Ecto neural progenitor cell (in vitro differentiated cells): ENCODE data around the gene HDAC4.

Experiments used
- DNase-seq: peaks from one replicate; pipeline ENCODE4 v3.0.0-alpha.2; 2018; ENCODE audit warnings: low spot score

HDAC4 gene

DNA sequence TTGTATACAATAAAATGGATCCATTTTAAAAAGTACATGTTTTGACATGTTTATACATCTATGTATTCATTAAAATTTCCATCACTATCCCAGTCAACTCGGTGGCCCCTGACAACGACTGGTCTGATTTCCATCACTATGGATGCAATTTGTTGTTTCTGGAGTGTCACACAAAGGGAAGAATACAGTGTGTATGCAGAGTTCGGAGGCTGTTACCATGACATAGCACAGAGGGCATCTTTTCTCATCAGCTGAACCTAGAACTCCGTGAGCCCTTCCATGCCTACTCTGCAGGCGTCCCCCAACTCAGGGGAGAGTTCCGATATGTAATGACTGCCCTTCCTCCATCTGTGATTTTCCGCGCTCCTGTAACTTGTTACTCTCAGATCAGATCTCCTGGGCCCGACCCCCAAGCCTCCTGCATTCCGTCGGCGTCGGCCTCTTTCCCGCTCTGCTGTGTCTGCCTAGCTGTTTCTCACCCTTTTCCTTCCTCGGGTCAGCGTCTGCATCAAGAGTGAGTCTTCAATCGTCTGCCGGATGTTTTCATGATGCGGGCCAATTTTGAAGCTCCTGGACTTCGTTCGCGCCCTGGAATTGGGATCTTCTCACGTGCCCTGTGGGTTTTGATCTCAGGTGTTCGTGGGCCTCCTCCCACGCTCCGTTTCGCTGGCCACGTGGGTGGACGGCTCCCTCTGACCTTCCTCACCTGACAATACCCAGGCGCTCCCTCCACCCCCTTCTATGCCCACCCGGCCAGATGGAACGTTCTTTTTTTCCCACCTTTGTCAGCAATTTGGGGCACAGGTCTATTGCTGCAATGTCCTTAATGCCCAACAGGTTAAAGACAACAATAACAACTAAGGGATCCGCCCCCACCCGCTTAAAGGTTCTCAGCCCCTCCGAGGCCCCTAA is 391.9 kb downstream of the HDAC4 start:
- no peak for DNase-seq

DNA sequence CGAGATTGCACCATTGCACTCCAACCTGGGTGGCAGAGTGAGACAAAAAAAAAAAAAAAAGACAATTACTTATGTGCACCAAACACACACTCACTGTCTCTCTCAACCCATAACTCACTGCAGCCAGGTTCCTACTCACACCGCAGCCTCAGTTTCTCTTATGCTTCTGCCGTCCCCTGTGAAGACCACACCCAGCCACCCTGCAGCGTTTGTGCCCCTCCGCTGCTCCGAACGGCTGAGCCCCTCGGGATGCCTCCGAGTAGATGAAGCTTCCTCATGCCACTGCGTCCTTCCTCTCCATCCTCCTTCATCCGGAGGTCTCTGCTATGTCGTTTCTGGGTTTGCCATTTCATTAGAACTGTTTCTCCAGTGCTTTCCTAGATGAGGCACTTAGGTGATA is 392.8 kb downstream of the HDAC4 start:
- DNase-seq = no peak

DNA sequence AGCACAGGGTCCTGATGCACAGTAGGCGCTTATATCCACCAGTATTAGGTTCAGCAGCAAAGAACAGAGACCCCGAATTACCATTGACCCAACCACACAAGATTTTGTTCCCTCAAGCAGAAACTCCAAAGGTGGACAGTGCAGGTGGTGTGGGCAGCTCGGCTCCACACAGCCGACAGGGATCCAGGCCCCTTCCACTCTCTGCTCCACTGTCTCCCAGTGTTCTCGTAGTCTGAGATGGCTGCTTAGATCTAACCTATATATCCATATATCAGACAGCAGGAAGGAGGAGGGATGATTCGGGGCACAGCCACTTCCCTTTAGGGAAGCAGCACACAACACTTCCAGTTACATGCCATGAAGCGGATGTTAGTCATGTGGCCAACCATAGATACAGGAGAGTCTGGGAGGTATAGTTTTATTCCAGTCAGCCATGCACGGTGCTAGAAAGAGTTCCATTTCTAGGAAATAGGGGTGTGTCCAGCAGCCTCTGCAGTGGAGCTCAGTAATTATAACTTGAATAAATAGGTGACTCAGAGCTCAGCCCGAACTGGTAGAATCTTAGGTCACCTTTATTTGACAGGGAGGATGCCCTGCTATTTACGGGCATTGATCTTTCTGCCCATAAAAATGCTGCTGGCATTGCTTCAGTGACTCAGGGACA is 394.1 kb downstream of the HDAC4 start:
- no peak for DNase-seq

DNA sequence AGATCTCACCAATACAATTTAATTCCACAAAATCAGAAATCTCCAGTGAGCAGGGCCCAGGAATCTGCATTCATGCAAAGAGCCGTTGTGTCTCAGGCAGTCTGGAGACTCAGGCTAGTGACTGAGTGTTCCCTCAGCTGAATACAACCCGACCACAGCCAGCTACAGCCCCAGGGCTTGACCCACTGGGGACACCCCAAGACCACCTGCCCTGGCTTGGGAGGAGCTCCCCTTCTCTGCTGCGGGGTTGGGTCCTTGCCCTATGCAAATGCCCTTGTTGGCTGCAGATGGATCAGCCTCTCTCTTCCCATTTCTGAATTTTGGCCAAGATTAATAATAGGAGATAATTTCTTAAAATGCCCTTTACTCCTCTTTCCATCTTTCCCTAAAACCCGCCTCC is 395.2 kb downstream of the HDAC4 start:
- no peak for DNase-seq

DNA sequence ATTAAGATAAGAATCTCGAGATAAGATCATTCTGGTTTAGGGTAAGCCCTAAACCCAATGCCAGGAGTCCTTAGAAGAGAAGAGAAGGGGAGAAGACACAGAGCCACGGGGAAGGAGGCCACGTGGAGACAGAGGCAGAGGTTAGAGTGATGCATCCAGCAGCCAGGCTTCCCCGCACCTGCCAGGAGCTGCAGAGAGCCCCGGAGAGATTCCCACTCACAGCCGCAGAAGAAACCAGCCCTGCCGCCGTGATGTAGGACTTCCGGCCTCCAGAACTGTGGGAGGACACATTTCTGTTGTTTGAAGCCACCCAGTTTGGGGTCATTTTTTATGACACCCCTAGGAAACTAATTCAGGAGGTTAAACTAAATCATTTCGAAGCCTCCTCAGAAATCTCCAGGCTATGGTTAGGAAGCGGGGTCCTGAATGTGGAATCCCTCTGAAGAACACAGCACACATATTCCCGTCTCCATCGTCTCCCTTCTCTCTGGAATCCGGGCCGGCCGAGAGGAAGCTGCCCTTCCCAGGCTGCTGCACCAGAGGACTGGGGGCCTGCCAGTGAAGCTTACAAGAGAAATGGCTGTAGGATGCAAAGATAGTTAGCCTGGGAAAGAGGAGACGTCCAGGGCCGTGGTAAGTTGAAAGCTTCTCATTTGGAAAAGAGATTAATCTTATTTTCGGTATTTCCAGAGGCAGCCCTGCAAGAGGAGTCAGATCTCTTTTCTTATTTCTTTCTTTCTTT is 396.4 kb downstream of the HDAC4 start:
- no peak for DNase-seq

- no peak for DNase-seq
Measured at GRCh38 chr2:239003624-239004273, 397.1 kb downstream of the HDAC4 start.

- no peak for DNase-seq
Measured at GRCh38 chr2:239002954-239003623, 397.7 kb downstream of the HDAC4 start.

DNA sequence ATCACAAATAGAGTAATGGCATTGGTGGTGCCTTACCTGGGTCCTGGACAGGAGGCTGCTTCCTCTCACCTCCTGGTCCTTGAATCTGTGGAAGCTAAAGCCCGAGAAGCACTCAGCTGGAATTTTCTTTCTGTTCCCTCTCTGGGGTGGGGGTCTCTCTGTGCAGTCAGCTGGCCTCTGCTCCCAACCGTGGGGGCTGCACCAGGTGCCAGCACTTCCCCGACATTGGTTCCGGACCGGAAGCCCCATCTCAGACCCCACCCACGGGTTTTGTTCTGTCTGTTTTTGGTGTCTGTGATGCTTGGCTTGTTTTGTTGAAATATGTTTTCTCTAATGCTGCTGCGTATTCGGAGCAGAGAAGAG is 398.2 kb downstream of the HDAC4 start:
- no peak for DNase-seq

DNA sequence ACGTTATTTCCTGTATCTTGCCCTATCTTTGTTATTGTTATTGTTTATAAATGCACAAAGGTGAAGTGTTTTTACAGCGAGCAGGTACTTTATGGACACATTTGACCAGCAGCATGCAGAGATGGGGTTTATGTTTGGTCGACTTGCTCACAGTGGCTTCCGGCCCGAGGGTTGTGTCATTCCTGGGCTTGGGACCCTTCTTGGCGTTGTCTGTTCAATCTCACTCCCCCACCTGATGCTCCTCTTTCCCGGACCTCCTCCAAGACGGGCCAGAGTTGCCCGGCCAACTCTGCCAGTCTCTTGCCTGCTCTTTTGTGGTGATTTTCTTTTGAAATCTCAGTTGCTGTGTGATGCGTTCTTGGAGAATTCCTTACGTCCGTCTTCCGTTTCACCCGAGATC is 399.0 kb downstream of the HDAC4 start:
- no peak for DNase-seq

DNA sequence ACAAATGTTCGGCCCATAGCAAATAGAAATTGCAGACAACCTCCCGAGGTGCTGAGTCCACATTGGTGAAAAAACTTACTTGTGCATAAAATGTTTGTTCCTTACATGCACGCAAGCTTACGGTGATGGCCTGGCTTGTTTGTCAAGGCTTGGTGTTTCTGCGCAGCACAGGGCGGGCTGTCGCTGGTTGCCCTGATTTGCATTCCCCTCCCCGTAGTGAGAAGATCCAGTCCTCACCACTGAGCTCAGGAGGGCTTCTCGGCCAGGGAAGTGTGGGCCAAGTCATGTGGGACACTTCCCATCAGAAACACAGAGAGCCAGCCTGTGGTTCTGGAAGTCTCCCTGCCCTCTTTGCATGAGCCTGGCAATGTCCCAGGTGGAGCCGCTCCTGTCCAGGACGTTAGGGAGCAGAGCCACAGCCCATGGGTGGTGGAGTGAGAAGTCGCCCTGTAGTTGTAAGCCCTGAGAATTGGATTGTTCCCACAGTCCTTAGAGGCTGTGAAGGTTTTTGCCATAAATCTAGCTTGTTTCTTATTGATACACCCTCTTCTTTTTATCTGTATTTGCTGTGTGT is 400.2 kb downstream of the HDAC4 start:
- no peak for DNase-seq

DNA sequence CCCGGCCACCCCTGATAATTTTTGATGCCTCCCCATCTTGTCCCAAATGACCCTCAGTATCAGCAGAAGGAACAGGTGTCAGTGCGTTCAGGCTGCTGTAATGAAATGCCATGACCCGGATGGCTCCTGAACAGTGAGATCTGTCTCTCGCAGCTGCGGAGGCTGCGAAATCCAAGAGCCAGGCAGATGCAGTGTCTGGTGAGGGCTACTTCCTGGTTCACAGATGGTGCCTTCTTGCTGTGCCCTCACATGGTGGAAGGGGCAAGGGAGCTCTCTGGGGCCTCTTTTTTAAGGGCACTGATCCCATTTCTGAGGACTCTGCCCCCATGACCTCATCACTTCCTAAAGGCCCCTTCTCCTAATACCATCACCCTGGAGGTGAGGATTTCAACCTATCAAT is 400.7 kb downstream of the HDAC4 start:
- DNase-seq = no peak

GRCh38 chr2:238999291-238999741 is 401.5 kb downstream of the HDAC4 start:
- no peak for DNase-seq

GRCh38 chr2:238998801-238999200 is 402.0 kb downstream of the HDAC4 start:
- DNase-seq = no peak
